GM12891 (cell line): ENCODE measurements around the gene LAMTOR1.

Experiments
- DNase-seq: peaks from one replicate; pipeline ENCODE4 v3.0.0; 2011; ENCODE audit warnings: low spot score; ENCODE audit not compliant: insufficient read length
- FAIRE-seq: peaks from 2 replicates; lab custom pipeline; 2011; peaks lifted over from hg19 to GRCh38; lab: Jason Lieb, UNC
- PAX5 ChIP-seq: IDR thresholded peaks from 2 replicates; pipeline ENCODE4 v1.6.1; 2011; ENCODE audit warnings: low read length, moderate library complexity, mild to moderate bottlenecking; ENCODE audit not compliant: insufficient read depth, severe bottlenecking
- POLR2A ChIP-seq: IDR thresholded peaks from 2 replicates; pipeline ENCODE4 v1.6.1; 2011; ENCODE audit warnings: low read depth, low read length, control low read depth
- POLR2AphosphoS5 ChIP-seq: IDR thresholded peaks from 2 replicates; pipeline ENCODE4 v1.6.1; 2011; ENCODE audit warnings: low read depth, low read length, control low read depth
- POU2F2 ChIP-seq: IDR thresholded peaks from 2 replicates; pipeline ENCODE4 v1.6.1; 2011; ENCODE audit warnings: low read depth, mild to moderate bottlenecking, control low read depth, low read length, moderate library complexity
- SPI1 ChIP-seq: IDR thresholded peaks from 2 replicates; pipeline ENCODE4 v1.6.1; 2011; ENCODE audit warnings: low read depth, low read length, control low read depth
- TAF1 ChIP-seq: IDR thresholded peaks from 2 replicates; pipeline ENCODE4 v1.6.1; 2011; ENCODE audit warnings: low read depth, low read length, control low read depth

The LAMTOR1 gene

GRCh38 chr11:72102631-72102945 is 509 bp downstream of the LAMTOR1 start:
- FAIRE-seq (peak; percentile 20), DNase-seq (no peak)
- TF ChIP-seq POLR2AphosphoS5 (no peak), PAX5 (no peak), POU2F2 (no peak), TAF1 (no peak), SPI1 (no peak), POLR2A (no peak; the same call in 1 of the 2 replicates)

- DNase-seq (no peak), FAIRE-seq (no peak)
- TF ChIP-seq SPI1 (peak; percentile 58; the same call in 1 of the 2 replicates), POLR2A (no peak)
These were observed 935 bp downstream of the LAMTOR1 start for GRCh38 chr11:72102162-72102561.

GRCh38 chr11:72100462-72100861 is 2.6 kb downstream of the LAMTOR1 start:
- FAIRE-seq: no peak
- TF ChIP-seq PAX5 (no peak), POLR2A (no peak), SPI1 (no peak), POLR2AphosphoS5 (no peak)
- DNase-seq: no peak

GRCh38 chr11:72100009-72100408 is 3.1 kb downstream of the LAMTOR1 start:
- DNase-seq: no peak
- FAIRE-seq: no peak
- no peak for TF ChIP-seq POU2F2
- no peak for TF ChIP-seq SPI1
- TF ChIP-seq POLR2AphosphoS5: no peak
- no peak for TF ChIP-seq TAF1
- TF ChIP-seq PAX5: no peak
- TF ChIP-seq POLR2A: no peak

- TF ChIP-seq POLR2A (no peak), POLR2AphosphoS5 (no peak), PAX5 (no peak), SPI1 (no peak), POU2F2 (no peak)
- FAIRE-seq (no peak), DNase-seq (no peak)
These were observed 4.4 kb downstream of the LAMTOR1 start for GRCh38 chr11:72098741-72099140.

GRCh38 chr11:72091292-72091691 is 11.8 kb downstream of the LAMTOR1 start:
- TF ChIP-seq POLR2A: no peak
- TF ChIP-seq SPI1: no peak
- TF ChIP-seq PAX5: no peak
- TF ChIP-seq TAF1: no peak
- no peak for TF ChIP-seq POLR2AphosphoS5
- TF ChIP-seq POU2F2: no peak
- DNase-seq: peak; percentile 60
- peak; percentile 87 for FAIRE-seq

GRCh38 chr11:72088076-72088808 is 14.9 kb downstream of the LAMTOR1 start:
- no peak for TF ChIP-seq TAF1
- no peak for TF ChIP-seq POLR2AphosphoS5
- no peak for TF ChIP-seq POLR2A
- TF ChIP-seq SPI1: no peak
- FAIRE-seq: no peak
- no peak for DNase-seq

- FAIRE-seq (peak; percentile 26), DNase-seq (no peak)
- TF ChIP-seq SPI1: no peak
- TF ChIP-seq POLR2AphosphoS5: no peak
- no peak for TF ChIP-seq PAX5
- TF ChIP-seq POU2F2: no peak
- TF ChIP-seq POLR2A: no peak
- TF ChIP-seq TAF1: no peak
These were observed 17.3 kb downstream of the LAMTOR1 start for GRCh38 chr11:72085621-72086351.

- FAIRE-seq (no peak), DNase-seq (no peak)
- no peak for TF ChIP-seq POU2F2
These were observed 18.1 kb downstream of the LAMTOR1 start for GRCh38 chr11:72084965-72085364.

GRCh38 chr11:72084076-72084475 is 19.0 kb downstream of the LAMTOR1 start:
- no peak for TF ChIP-seq PAX5
- TF ChIP-seq POLR2A: no peak
- TF ChIP-seq TAF1: no peak
- no peak for TF ChIP-seq POU2F2
- no peak for TF ChIP-seq POLR2AphosphoS5
- TF ChIP-seq SPI1: no peak
- no peak for DNase-seq
- FAIRE-seq: no peak
